ENCODE measurements around the gene PDE10A. TPM values are rescaled to one million over a fixed set of nuclear protein-coding genes. Genes with fewer than 3 reads are reported as not detected.

PDE10A gene
- total RNA-seq, 1 experiment from 2014 or later: not detected

DNA sequence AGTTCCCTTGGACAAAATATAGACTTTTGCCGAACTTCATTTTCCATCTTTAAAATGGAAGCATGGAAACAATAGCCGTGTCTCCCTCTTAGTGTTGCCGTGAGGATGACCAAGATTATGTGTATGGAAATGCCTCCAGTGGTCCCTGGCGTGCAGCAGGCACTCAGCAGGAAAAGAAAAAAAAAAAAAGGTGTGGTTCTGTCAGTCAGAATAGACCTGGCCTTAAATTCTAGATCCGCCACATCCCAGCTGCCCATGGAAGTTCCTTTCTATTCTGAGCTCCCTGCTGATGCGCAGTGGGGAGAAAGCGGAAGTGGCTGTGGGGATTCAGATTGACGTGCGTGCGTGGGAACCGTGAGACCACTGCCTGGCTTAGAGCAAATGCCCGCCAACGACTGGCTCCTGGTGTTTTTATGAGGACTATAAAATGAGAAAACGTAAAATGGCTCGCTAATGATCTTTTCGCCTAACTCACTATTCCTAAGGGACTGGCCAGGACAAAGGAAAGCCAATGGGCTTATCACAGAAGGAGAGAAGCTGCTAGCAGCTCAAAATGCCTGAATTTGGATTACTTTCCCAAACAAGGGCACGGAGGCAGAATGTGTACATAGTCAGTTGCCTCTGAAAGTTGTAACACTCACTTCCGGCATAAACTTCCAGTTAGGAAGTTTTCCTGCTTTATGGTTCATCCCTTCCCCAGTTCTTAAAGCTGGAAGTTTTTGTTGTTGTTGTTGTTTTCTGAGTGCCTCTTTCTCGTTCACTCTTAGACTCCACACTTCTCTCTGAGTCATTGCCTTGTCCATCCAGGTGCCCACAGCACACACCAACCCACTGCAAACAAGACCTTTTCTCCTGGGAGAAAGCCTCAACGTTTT, 11.4 kb upstream of the PDE10A start:
- Histone ChIP-seq H3K9me3 (ENCODE audit: low read length) (no peaks in the 10 kb centered on the region), H3K27me3 (ENCODE audit: low read length) (no peaks in the 10 kb centered on the region), H3K36me3 (ENCODE audit: insufficient read depth, low read length) (no peaks in the 10 kb centered on the region), H3K9me2 (replicated peaks; ENCODE audit: insufficient read depth, low read length) (no peaks in the 10 kb centered on the region), H3K4me1 (ENCODE audit: low read length) (no peaks in the 10 kb centered on the region), H3K4me3 (ENCODE audit: low read length) (no peak overlapping the region), H2AFZ (ENCODE audit: low read length) (no peak overlapping the region), H3K27ac (ENCODE audit: low read length) (no peak overlapping the region), H3K79me2 (ENCODE audit: low read length) (no peaks in the 10 kb centered on the region), H3K4me2 (ENCODE audit: low read depth, low read length, poor library complexity, severe bottlenecking) (no peak overlapping the region), H4K20me1 (ENCODE audit: insufficient read depth, low read depth, low read length) (no peaks in the 10 kb centered on the region), H3K9ac (ENCODE audit: low read length) (no peak overlapping the region)
- DNase-seq: no peak

DNA sequence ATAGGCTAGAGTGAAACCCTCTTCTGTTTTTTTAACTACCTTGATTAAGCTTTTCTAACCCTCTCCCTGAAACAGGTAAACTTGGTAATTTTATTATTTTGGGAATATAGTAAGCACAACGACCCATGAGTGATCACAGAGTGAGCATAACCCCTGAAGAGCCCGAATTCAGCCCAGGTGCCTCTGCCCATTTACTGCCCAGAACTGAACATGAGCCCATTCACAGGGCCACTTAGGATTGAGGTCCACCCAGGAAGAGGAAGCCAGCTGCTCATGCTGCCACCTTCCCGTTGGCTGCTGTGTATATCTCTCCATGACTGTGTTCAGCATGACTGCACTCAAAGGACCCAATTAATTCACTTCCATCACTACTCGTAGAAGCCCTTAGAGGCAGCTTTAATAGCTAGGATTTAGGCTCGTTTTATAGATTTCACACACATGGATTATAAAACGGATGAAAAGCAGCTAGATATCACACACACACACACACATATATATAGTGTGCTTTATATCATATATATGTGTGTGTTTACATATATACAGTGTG, 8.3 kb upstream of the PDE10A start:
- Histone ChIP-seq H3K4me1 (ENCODE audit: low read length) (no peaks in the 10 kb centered on the region), H3K4me2 (ENCODE audit: low read depth, low read length, poor library complexity, severe bottlenecking) (no peak overlapping the region), H3K9me3 (ENCODE audit: low read length) (no peaks in the 10 kb centered on the region), H3K9ac (ENCODE audit: low read length) (no peak overlapping the region), H3K79me2 (ENCODE audit: low read length) (no peaks in the 10 kb centered on the region), H3K27ac (ENCODE audit: low read length) (no peak overlapping the region), H3K9me2 (replicated peaks; ENCODE audit: insufficient read depth, low read length) (no peaks in the 10 kb centered on the region), H2AFZ (ENCODE audit: low read length) (no peak overlapping the region), H3K36me3 (ENCODE audit: insufficient read depth, low read length) (no peaks in the 10 kb centered on the region), H3K27me3 (ENCODE audit: low read length) (no peaks in the 10 kb centered on the region), H3K4me3 (ENCODE audit: low read length) (no peak overlapping the region), H4K20me1 (ENCODE audit: insufficient read depth, low read depth, low read length) (no peaks in the 10 kb centered on the region)
- no peak for DNase-seq

DNA sequence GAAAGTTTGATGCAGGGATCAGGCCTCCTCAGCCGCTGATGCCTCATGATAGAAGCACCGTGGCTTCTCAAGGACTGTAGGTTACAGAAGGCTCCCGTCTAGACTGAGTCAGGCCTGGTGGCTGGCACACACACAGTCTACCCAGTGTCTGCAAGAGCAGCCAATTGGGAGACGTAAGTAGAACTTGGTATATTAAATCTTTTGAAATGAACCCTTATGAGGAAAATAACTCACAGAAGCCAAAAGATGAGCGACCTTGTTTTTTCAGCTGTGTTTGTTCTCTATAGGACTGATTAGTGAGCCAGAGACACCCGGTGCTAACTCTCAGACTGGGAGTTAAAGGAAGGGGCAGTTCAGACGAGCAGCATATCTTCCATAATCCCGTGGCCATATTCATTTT, 5.9 kb upstream of the PDE10A start:
- Histone ChIP-seq H3K27ac (ENCODE audit: low read length) (no peak overlapping the region), H3K4me3 (ENCODE audit: low read length) (no peak overlapping the region), H2AFZ (ENCODE audit: low read length) (no peak overlapping the region), H3K9me3 (ENCODE audit: low read length) (no peaks in the 10 kb centered on the region), H3K9me2 (replicated peaks; ENCODE audit: insufficient read depth, low read length) (no peaks in the 10 kb centered on the region), H3K27me3 (ENCODE audit: low read length) (no peaks in the 10 kb centered on the region), H3K4me1 (ENCODE audit: low read length) (no peaks in the 10 kb centered on the region), H3K79me2 (ENCODE audit: low read length) (no peaks in the 10 kb centered on the region), H3K9ac (ENCODE audit: low read length) (no peak overlapping the region), H3K4me2 (ENCODE audit: low read depth, low read length, poor library complexity, severe bottlenecking) (no peak overlapping the region), H3K36me3 (ENCODE audit: insufficient read depth, low read length) (no peaks in the 10 kb centered on the region), H4K20me1 (ENCODE audit: insufficient read depth, low read depth, low read length) (no peaks in the 10 kb centered on the region)
- DNase-seq: no peak

DNA sequence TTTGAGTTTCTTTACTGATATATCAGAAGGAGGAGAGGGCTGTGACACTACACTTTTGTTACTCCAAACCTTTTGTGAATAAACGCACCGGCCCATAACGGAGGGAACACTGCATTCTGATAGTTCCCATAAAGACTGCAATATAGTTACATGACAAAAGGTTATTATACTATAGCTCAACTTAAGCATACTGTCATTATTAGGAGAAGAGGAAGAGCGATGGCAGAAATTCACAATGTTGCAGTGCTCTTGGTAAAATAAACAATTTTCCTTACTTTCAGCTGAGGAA, 2.3 kb upstream of the PDE10A start:
- Histone ChIP-seq H3K4me2 (ENCODE audit: low read depth, low read length, poor library complexity, severe bottlenecking) (no peak overlapping the region), H3K9me2 (replicated peaks; ENCODE audit: insufficient read depth, low read length) (no peaks in the 10 kb centered on the region), H3K4me3 (ENCODE audit: low read length) (no peak overlapping the region), H3K79me2 (ENCODE audit: low read length) (no peaks in the 10 kb centered on the region), H3K27ac (ENCODE audit: low read length) (no peak overlapping the region), H3K4me1 (ENCODE audit: low read length) (no peaks in the 10 kb centered on the region), H4K20me1 (ENCODE audit: insufficient read depth, low read depth, low read length) (no peaks in the 10 kb centered on the region), H3K9me3 (ENCODE audit: low read length) (no peaks in the 10 kb centered on the region), H3K9ac (ENCODE audit: low read length) (no peak overlapping the region), H2AFZ (ENCODE audit: low read length) (no peak overlapping the region), H3K27me3 (ENCODE audit: low read length) (no peaks in the 10 kb centered on the region), H3K36me3 (ENCODE audit: insufficient read depth, low read length) (no peaks in the 10 kb centered on the region)
- no peak for DNase-seq

DNA sequence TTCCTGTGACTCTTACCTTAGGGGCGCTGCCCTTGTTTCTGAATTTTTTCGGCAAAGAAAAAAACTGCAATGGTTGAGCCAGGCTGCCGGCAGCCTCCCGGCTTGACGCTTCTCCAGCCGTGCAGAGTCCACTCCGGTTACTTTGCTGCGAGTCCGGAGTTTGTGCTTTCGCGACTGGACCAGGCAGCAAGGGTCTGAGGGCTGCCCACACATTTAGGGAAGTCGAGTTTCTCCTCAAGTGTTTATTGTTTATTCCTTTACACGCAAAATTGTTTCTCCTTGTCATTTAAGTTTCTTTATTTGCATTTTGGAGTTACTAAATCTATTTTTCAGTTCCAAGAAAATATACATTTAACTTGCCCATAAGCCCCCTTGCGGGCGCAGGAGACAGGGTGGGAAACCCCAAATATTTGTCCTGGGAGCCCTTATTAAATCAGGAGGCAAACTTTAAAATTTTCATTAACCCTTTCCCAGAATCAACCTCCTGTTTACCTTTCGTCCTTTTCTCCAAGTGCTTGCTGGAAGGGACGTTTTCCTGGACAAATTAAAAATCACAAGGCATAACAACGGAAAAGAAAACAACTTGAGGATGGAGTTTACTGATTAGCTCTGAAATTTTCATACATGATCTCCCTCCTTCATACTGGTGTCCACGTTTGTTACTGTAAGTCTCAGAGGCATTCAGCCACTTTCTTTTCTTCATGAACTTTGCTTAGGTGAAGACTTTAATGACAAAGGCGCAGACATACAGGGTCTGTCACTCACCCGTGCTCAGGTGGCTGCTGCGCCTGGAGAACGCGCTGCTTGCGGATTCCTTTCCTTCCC, 1.7 kb upstream of the PDE10A start:
- Histone ChIP-seq H3K9me2 (replicated peaks; ENCODE audit: insufficient read depth, low read length) (no peaks in the 10 kb centered on the region), H3K4me1 (ENCODE audit: low read length) (no peaks in the 10 kb centered on the region), H3K4me2 (ENCODE audit: low read depth, low read length, poor library complexity, severe bottlenecking) (no peak overlapping the region), H3K9ac (ENCODE audit: low read length) (no peak overlapping the region), H4K20me1 (ENCODE audit: insufficient read depth, low read depth, low read length) (no peaks in the 10 kb centered on the region), H3K9me3 (ENCODE audit: low read length) (no peaks in the 10 kb centered on the region), H3K27ac (ENCODE audit: low read length) (no peak overlapping the region), H3K27me3 (ENCODE audit: low read length) (no peaks in the 10 kb centered on the region), H3K36me3 (ENCODE audit: insufficient read depth, low read length) (no peaks in the 10 kb centered on the region), H3K4me3 (ENCODE audit: low read length) (no peak overlapping the region), H2AFZ (ENCODE audit: low read length) (no peak overlapping the region), H3K79me2 (ENCODE audit: low read length) (no peaks in the 10 kb centered on the region)
- no peak for DNase-seq

DNA sequence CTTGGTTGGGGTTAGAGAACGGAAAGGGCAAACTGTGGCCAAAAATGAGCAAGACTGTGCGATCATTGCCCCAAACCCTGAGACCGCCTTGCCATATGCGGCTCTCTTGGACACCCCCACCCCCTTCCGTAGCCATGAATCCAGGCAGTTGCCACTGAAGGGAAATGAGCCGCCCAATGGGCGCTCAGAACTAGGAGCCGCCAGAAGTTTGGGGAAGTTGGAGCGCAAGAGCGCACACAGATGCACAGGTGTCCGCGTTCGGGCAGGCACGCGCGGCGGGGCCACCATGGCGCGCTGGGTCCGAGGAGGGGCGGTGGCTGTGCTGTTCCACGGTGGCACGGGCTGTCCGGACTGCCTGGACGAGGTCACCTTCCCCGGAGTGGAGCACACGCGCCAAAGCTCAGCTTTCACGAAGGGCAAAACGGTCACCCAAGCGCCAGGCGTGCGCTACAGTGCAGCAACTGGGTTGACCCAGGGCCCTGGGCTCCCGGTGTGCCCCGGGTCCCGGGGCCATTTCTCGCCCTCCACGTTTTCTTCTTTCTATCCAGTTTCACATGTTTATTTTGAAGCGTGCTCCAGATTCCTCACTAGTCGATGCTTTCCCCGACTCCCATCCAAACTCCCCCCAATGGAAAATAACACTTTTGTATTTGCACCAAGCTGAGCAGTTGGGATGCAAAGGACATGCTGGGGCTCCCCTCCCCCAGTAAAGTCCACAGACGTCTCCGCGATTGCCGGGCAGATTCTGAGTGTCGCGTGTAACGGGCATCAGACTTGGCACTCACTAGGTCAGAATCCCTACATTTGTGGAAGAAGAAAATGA, 906 bp upstream of the PDE10A start:
- H3K9me3 ChIP-seq (ENCODE audit: low read length): no peaks in the 10 kb centered on the region
- H3K27me3 ChIP-seq (ENCODE audit: low read length): no peaks in the 10 kb centered on the region
- H2AFZ ChIP-seq (ENCODE audit: low read length): no peak overlapping the region
- no peaks in the 10 kb centered on the region for H3K9me2 ChIP-seq (replicated peaks; ENCODE audit: insufficient read depth, low read length)
- no peak overlapping the region for H3K4me3 ChIP-seq (ENCODE audit: low read length)
- no peak overlapping the region for H3K27ac ChIP-seq (ENCODE audit: low read length)
- H3K36me3 ChIP-seq (ENCODE audit: insufficient read depth, low read length): no peaks in the 10 kb centered on the region
- no peaks in the 10 kb centered on the region for H3K4me1 ChIP-seq (ENCODE audit: low read length)
- H3K4me2 ChIP-seq (ENCODE audit: low read depth, low read length, poor library complexity, severe bottlenecking): no peak overlapping the region
- no peak for DNase-seq
- no peaks in the 10 kb centered on the region for H3K79me2 ChIP-seq (ENCODE audit: low read length)
- H3K9ac ChIP-seq (ENCODE audit: low read length): no peak overlapping the region
- no peaks in the 10 kb centered on the region for H4K20me1 ChIP-seq (ENCODE audit: insufficient read depth, low read depth, low read length)

DNA sequence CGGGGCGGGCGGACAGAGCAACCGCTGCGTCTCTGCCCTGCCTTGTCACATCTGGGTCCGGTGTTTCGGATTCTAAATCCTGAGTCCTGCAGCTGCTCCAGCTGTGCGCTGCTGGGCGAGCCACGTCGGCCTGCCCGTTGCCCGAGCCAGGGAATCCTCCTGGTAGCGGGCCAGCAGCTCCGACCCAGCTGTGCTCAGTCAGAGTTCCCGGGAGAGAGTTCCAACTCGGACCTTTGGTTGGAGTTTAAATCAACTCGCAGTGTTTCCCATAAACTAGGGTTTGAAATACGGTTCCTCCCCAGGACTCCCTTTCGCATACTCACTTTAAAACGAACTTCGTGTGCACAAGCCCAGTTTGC, 315 bp upstream of the PDE10A start:
- no peak overlapping the region for H3K27ac ChIP-seq (ENCODE audit: low read length)

More for the DNA sequence above, 315 bp upstream of the PDE10A start:
- no peaks in the 10 kb centered on the region for H3K9me2 ChIP-seq (replicated peaks; ENCODE audit: insufficient read depth, low read length)
- no peaks in the 10 kb centered on the region for H3K4me1 ChIP-seq (ENCODE audit: low read length)
- DNase-seq: no peak
- no peaks in the 10 kb centered on the region for H4K20me1 ChIP-seq (ENCODE audit: insufficient read depth, low read depth, low read length)
- no peaks in the 10 kb centered on the region for H3K36me3 ChIP-seq (ENCODE audit: insufficient read depth, low read length)
- H3K9me3 ChIP-seq (ENCODE audit: low read length): no peaks in the 10 kb centered on the region
- no peaks in the 10 kb centered on the region for H3K79me2 ChIP-seq (ENCODE audit: low read length)
- H3K9ac ChIP-seq (ENCODE audit: low read length): no peak overlapping the region
- no peak overlapping the region for H3K4me3 ChIP-seq (ENCODE audit: low read length)
- H3K4me2 ChIP-seq (ENCODE audit: low read depth, low read length, poor library complexity, severe bottlenecking): no peak overlapping the region
- no peak overlapping the region for H2AFZ ChIP-seq (ENCODE audit: low read length)
- H3K27me3 ChIP-seq (ENCODE audit: low read length): no peaks in the 10 kb centered on the region
